CD4-positive, CD25-positive, alpha-beta regulatory T cell (primary cell): ENCODE measurements around the gene MAP3K5. TPM values are rescaled to one million over a fixed set of nuclear protein-coding genes. Genes with fewer than 3 reads are reported as not detected.

ENCODE experiments used
- ATAC-seq, 2 donors: fragments of 150-1000 bp; cut with Tn5 transposase; one replicate each; pipeline ENCODE4 v1.10.0; 2021; ENCODE audit warnings: low read depth in 2 of 2, moderate number of reproducible peaks in 2 of 2, moderate library complexity in 1 of 2
- DNase-seq, 3 donors: peaks; one replicate each; pipeline versions ENCODE4 v3.0.0 to v3.0.0-alpha.2; 2012 to 2022; ENCODE audit warnings: mixed read lengths in 1 of 3
- H3K27ac ChIP-seq: one replicate; pipeline ENCODE4 v1.7.0; 2013; ENCODE audit warnings: mild to moderate bottlenecking, low read length; ENCODE audit not compliant: insufficient read depth, poor library complexity, severe bottlenecking
- H3K27me3 ChIP-seq: one replicate; pipeline ENCODE4 v1.7.0; 2013; ENCODE audit warnings: low read length; ENCODE audit not compliant: control insufficient read depth, insufficient read depth
- H3K36me3 ChIP-seq: one replicate; pipeline ENCODE4 v1.7.0; 2013; ENCODE audit warnings: mild to moderate bottlenecking, low read length, moderate library complexity; ENCODE audit not compliant: control insufficient read depth, insufficient read depth
- H3K4me1 ChIP-seq: 2 replicates; pipeline ENCODE4 v1.7.0; 2013; ENCODE audit warnings: mild to moderate bottlenecking, low read length; ENCODE audit not compliant: insufficient read depth, control insufficient read depth, poor library complexity, severe bottlenecking
- H3K4me3 ChIP-seq: one replicate; pipeline ENCODE4 v1.7.0; 2013; ENCODE audit warnings: low read depth, mild to moderate bottlenecking, low read length, moderate library complexity
- H3K9me3 ChIP-seq, 2 experiments: 1 replicate in 1 of 2; 2 replicates in 1 of 2; pipeline ENCODE4 v1.7.0; 2013; ENCODE audit warnings: low read length in 2 of 2, mild to moderate bottlenecking in 1 of 2, moderate library complexity in 1 of 2; ENCODE audit not compliant: control insufficient read depth in 2 of 2
- H3K27ac Mint-ChIP-seq, 3 donors: one replicate each; pipeline ENCODE4 v1.8.0; 2020 to 2022; ENCODE audit warnings: mild to moderate bottlenecking in 3 of 3, mixed read lengths in 3 of 3, moderate library complexity in 2 of 3
- H3K27me3 Mint-ChIP-seq: one replicate; pipeline ENCODE4 v1.8.0; 2022; ENCODE audit warnings: mild to moderate bottlenecking, mixed read lengths
- H3K36me3 Mint-ChIP-seq: one replicate; pipeline ENCODE4 v1.8.0; 2020; ENCODE audit warnings: mixed read lengths
- H3K4me1 Mint-ChIP-seq, 4 donors: one replicate each; pipeline ENCODE4 v1.8.0; 2020 to 2022; ENCODE audit warnings: mixed read lengths in 4 of 4, mild to moderate bottlenecking in 1 of 4
- H3K4me3 Mint-ChIP-seq, 4 donors: one replicate each; pipeline ENCODE4 v1.8.0; 2020 to 2022; ENCODE audit warnings: mild to moderate bottlenecking in 4 of 4, mixed read lengths in 4 of 4, moderate library complexity in 3 of 4
- H3K9me3 Mint-ChIP-seq, 7 donors: one replicate each; pipeline ENCODE4 v1.8.0; 2020 to 2022; ENCODE audit warnings: mixed read lengths in 7 of 7, mild to moderate bottlenecking in 3 of 7, moderate library complexity in 2 of 7
- polyA plus RNA-seq, 4 donors: library from polyadenylated mRNA; unstranded; fragments of 300-500 nt; fragmentation: Illumina TruSeq; gene quantifications; one replicate each; pipeline ENCODE4 v1.2.3, GENCODE V29; 2021
- total RNA-seq: library from RNA; stranded (reverse); gene quantifications from one replicate; pipeline ENCODE4 v1.2.3, GENCODE V29; 2022

Gene MAP3K5
- total and polyA plus RNA-seq, 5 donors from 2014 or later, result 14.4 to 44.0 (median 20.5) TPM

GRCh38 chr6:136651982-136652381 lies 140.3 kb downstream of the MAP3K5 start:
- ATAC-seq (no peak), DNase-seq (no peak)
- H3K4me3 ChIP-seq, result no peak overlapping the region
- peaks cover 22% of the 10 kb centered on the region for H3K36me3 Mint-ChIP-seq
- H3K9me3 ChIP-seq, result no peaks in the 10 kb centered on the region
- H3K9me3 Mint-ChIP-seq, result no peaks in the 10 kb centered on the region
- peaks cover 50% of the 10 kb centered on the region for H3K36me3 ChIP-seq
- H3K27ac ChIP-seq, result no peak overlapping the region
- H3K4me1 ChIP-seq, result peaks cover 11% of the 10 kb centered on the region
- H3K4me1 Mint-ChIP-seq, result peaks cover 0 to 9% (median 3%) of the 10 kb centered on the region in 4 donors
- no peaks in the 10 kb centered on the region for H3K27me3 ChIP-seq
- no peak overlapping the region for H3K4me3 Mint-ChIP-seq
- no peak overlapping the region for H3K27ac Mint-ChIP-seq
- H3K27me3 Mint-ChIP-seq, result no peaks in the 10 kb centered on the region

- ATAC-seq (peak; percentile 89 to 94), DNase-seq (peak; percentile 8 to 85 (median 55))
- no peaks in the 10 kb centered on the region for H3K27me3 ChIP-seq
- H3K4me1 ChIP-seq, result peaks cover 16% of the 10 kb centered on the region
- Mint-ChIP-seq H3K9me3 (no peaks in the 10 kb centered on the region), H3K4me1 (peaks cover 0 to 7% (median 3%) of the 10 kb centered on the region in 4 donors), H3K27me3 (no peaks in the 10 kb centered on the region), H3K36me3 (peaks cover 2% of the 10 kb centered on the region), H3K27ac (no peak overlapping the region), H3K4me3 (no peak overlapping the region)
- H3K4me3 ChIP-seq, result peak overlapping the region; percentile 45
- H3K36me3 ChIP-seq, result peaks cover 20% of the 10 kb centered on the region
- H3K9me3 ChIP-seq, result no peaks in the 10 kb centered on the region
- peak overlapping the region; percentile 72 for H3K27ac ChIP-seq
These were observed 144.9 kb downstream of the MAP3K5 start for GRCh38 chr6:136647363-136647852.

GRCh38 chr6:136646377-136646776 lies 145.9 kb downstream of the MAP3K5 start:
- Histone ChIP-seq H3K27ac (peak overlapping the region; percentile 72), H3K27me3 (no peaks in the 10 kb centered on the region), H3K9me3 (no peaks in the 10 kb centered on the region), H3K4me3 (no peak overlapping the region), H3K36me3 (peaks cover 25% of the 10 kb centered on the region), H3K4me1 (peaks cover 16% of the 10 kb centered on the region)
- Mint-ChIP-seq H3K27ac (no peak overlapping the region), H3K9me3 (no peaks in the 10 kb centered on the region), H3K4me3 (no peak overlapping the region), H3K4me1 (peaks cover 0 to 7% (median 3%) of the 10 kb centered on the region in 4 donors), H3K36me3 (peaks cover 2% of the 10 kb centered on the region), H3K27me3 (no peaks in the 10 kb centered on the region)
- ATAC-seq (no peak), DNase-seq (no peak)

GRCh38 chr6:136644597-136644952 lies 147.7 kb downstream of the MAP3K5 start:
- Histone ChIP-seq H3K27ac (peak overlapping the region; percentile 59), H3K4me1 (peaks cover 16% of the 10 kb centered on the region), H3K4me3 (no peak overlapping the region), H3K9me3 (no peaks in the 10 kb centered on the region), H3K27me3 (no peaks in the 10 kb centered on the region), H3K36me3 (peaks cover 22% of the 10 kb centered on the region)
- Mint-ChIP-seq H3K36me3 (peaks cover 11% of the 10 kb centered on the region), H3K27me3 (no peaks in the 10 kb centered on the region), H3K9me3 (no peaks in the 10 kb centered on the region), H3K4me1 (peaks cover 2 to 7% (median 4%) of the 10 kb centered on the region in 4 donors), H3K4me3 (peak overlapping the region in 1 of 4 donors; percentile 59), H3K27ac (peak overlapping the region in 2 of 3 donors; percentile 55 to 66)
- ATAC-seq, result no peak
- no peak for DNase-seq

GRCh38 chr6:136643850-136644596 lies 148.3 kb downstream of the MAP3K5 start:
- Histone ChIP-seq H3K9me3 (no peaks in the 10 kb centered on the region), H3K36me3 (peaks cover 22% of the 10 kb centered on the region), H3K4me3 (no peak overlapping the region), H3K27ac (peak overlapping the region; percentile 59), H3K27me3 (no peaks in the 10 kb centered on the region), H3K4me1 (peaks cover 16% of the 10 kb centered on the region)
- Mint-ChIP-seq H3K36me3 (peaks cover 11% of the 10 kb centered on the region), H3K27me3 (no peaks in the 10 kb centered on the region), H3K4me1 (peaks cover 2 to 7% (median 5%) of the 10 kb centered on the region in 4 donors), H3K4me3 (no peak overlapping the region), H3K27ac (peak overlapping the region in 2 of 3 donors; percentile 37 to 55), H3K9me3 (no peaks in the 10 kb centered on the region)
- ATAC-seq (peak; percentile 32 to 51), DNase-seq (peak; percentile 68 to 73 (median 68))

GRCh38 chr6:136641873-136642465 lies 150.3 kb downstream of the MAP3K5 start:
- DNase-seq, result no peak
- Histone ChIP-seq H3K27ac (no peak overlapping the region), H3K4me3 (no peak overlapping the region), H3K9me3 (no peaks in the 10 kb centered on the region), H3K36me3 (peaks cover 41% of the 10 kb centered on the region), H3K27me3 (no peaks in the 10 kb centered on the region), H3K4me1 (peaks cover 5% of the 10 kb centered on the region)
- Mint-ChIP-seq H3K36me3 (peaks cover 26% of the 10 kb centered on the region), H3K4me1 (peaks cover 2 to 9% (median 6%) of the 10 kb centered on the region in 4 donors), H3K9me3 (no peaks in the 10 kb centered on the region), H3K4me3 (no peak overlapping the region), H3K27me3 (no peaks in the 10 kb centered on the region), H3K27ac (no peak overlapping the region)
- ATAC-seq, result no peak

- H3K9me3 Mint-ChIP-seq, result no peaks in the 10 kb centered on the region
- ATAC-seq, result no peak
- no peak overlapping the region for H3K27ac ChIP-seq
These were observed 151.1 kb downstream of the MAP3K5 start for GRCh38 chr6:136641166-136641565.

More at GRCh38 chr6:136641166-136641565, 151.1 kb downstream of the MAP3K5 start:
- H3K27ac Mint-ChIP-seq, result peak overlapping the region in 1 of 3 donors; percentile 84
- H3K4me3 ChIP-seq, result no peak overlapping the region
- H3K36me3 Mint-ChIP-seq, result peaks cover 33% of the 10 kb centered on the region
- no peaks in the 10 kb centered on the region for H3K9me3 ChIP-seq
- H3K27me3 Mint-ChIP-seq, result no peaks in the 10 kb centered on the region
- no peak for DNase-seq
- no peaks in the 10 kb centered on the region for H3K27me3 ChIP-seq
- H3K4me3 Mint-ChIP-seq, result no peak overlapping the region
- no peaks in the 10 kb centered on the region for H3K4me1 ChIP-seq
- peaks cover 5 to 10% (median 6%) of the 10 kb centered on the region in 4 donors for H3K4me1 Mint-ChIP-seq
- peaks cover 48% of the 10 kb centered on the region for H3K36me3 ChIP-seq
